Naive thymus-derived CD8-positive, alpha-beta T cell (primary cell): ENCODE data around the gene EHF. TPM values are rescaled to one million over a fixed set of nuclear protein-coding genes. Genes with fewer than 3 reads are reported as not detected.
"Not testable (repeated sequence)": the region's sequence is repeated elsewhere in the genome, so short reads cannot be mapped to it uniquely, and the experiment has no call there.

Experiments used
- ATAC-seq, 2 donors: fragments of 150-1000 bp; cut with Tn5 transposase in 1 of 2; sonication (Bioruptor Pico), chemical (Tn5 transposase) in 1 of 2; 1 replicate in 1 of 2; 2 replicates in 1 of 2; pipeline ENCODE4 v1.10.0; 2021; ENCODE audit warnings: mild to moderate bottlenecking in 2 of 2, moderate library complexity in 2 of 2
- POLR2A ChIA-PET: fragments of 350-600 bp; sonication (Branson Sonifier 250); formaldehyde crosslinking; loops from one replicate; lab custom pipeline; 2021; ENCODE audit warnings: antibody characterized with exemption; lab: Charles Lee
- DNase-seq, 10 donors: peaks; one replicate each; pipeline versions ENCODE4 v3.0.0 to v3.0.0-alpha.2; 2020 to 2022
- H3K27ac Mint-ChIP-seq, 10 donors: one replicate each; pipeline ENCODE4 v1.8.0; 2020 to 2022; ENCODE audit warnings: mild to moderate bottlenecking in 10 of 10, mixed read lengths in 10 of 10, moderate library complexity in 4 of 10, inconsistent platforms in 1 of 10
- H3K27me3 Mint-ChIP-seq, 5 donors: one replicate each; pipeline ENCODE4 v1.8.0; 2021 to 2022; ENCODE audit warnings: mixed read lengths in 5 of 5
- H3K36me3 Mint-ChIP-seq, 3 donors: one replicate each; pipeline ENCODE4 v1.8.0; 2020 to 2022; ENCODE audit warnings: mixed read lengths in 3 of 3, mild to moderate bottlenecking in 2 of 3, inconsistent platforms in 1 of 3
- H3K4me1 Mint-ChIP-seq, 4 donors: one replicate each; pipeline ENCODE4 v1.8.0; 2021 to 2022; ENCODE audit warnings: mixed read lengths in 4 of 4
- H3K4me3 Mint-ChIP-seq, 10 donors: one replicate each; pipeline ENCODE4 v1.8.0; 2020 to 2022; ENCODE audit warnings: mild to moderate bottlenecking in 10 of 10, mixed read lengths in 10 of 10, moderate library complexity in 6 of 10, inconsistent platforms in 1 of 10
- H3K9me3 Mint-ChIP-seq, 9 donors: one replicate each; pipeline ENCODE4 v1.8.0; 2020 to 2022; ENCODE audit warnings: mixed read lengths in 9 of 9, mild to moderate bottlenecking in 3 of 9, inconsistent platforms in 1 of 9, moderate library complexity in 1 of 9
- polyA plus RNA-seq, 3 donors: library from polyadenylated mRNA; unstranded; fragments of 300-500 nt; fragmentation: Illumina TruSeq; gene quantifications; one replicate each; pipeline ENCODE4 v1.2.3, GENCODE V29; 2021
- total RNA-seq, 8 experiments: library from RNA in 2 of 8; stranded (reverse) in 2 of 8; gene quantifications; one replicate each; pipeline ENCODE4 v1.2.3 and lab custom pipeline; 2021 to 2026

EHF gene
- total and polyA plus RNA-seq, 5 experiments from 2014 or later: not detected

DNA sequence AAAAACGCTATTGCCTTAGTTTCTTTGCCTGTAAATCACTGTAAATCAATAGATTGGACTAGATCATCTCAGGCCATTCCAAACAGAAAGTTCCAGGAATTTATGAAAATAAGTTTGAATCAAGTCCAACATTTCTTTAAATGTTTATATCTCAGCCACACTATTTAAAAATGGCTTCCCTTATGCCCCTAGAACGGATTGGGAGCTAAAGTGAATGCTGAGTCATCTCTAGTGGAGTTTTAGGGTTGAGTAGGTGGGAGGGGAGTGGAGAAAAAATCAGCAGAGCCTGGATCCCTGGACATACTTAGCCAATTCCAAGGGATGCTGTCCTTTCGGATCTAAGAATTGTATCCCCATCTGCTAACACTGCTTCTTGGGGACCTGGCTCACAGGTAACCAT, 48.6 kb downstream of the EHF start:
- Mint-ChIP-seq H3K4me3 (no peak overlapping the region), H3K27ac (no peak overlapping the region), H3K36me3 (no peaks in the 10 kb centered on the region), H3K27me3 (peaks cover 18 to 60% (median 27%) of the 10 kb centered on the region in 5 donors), H3K4me1 (no peaks in the 10 kb centered on the region), H3K9me3 (peaks cover 0 to 6% (median 0%) of the 10 kb centered on the region in 9 donors)
- POLR2A ChIA-PET: no interaction called here
- ATAC-seq (no peak), DNase-seq (no peak)

- Mint-ChIP-seq H3K4me3 (no peak overlapping the region), H3K9me3 (peaks cover 0 to 6% (median 0%) of the 10 kb centered on the region in 9 donors), H3K27me3 (peaks cover 17 to 65% (median 29%) of the 10 kb centered on the region in 5 donors), H3K27ac (no peak overlapping the region), H3K36me3 (no peaks in the 10 kb centered on the region), H3K4me1 (no peaks in the 10 kb centered on the region)
- DNase-seq (no peak), ATAC-seq (no peak)
- POLR2A ChIA-PET: interaction anchor here (0.6 kb wide), 1 partner anchor 1792 kb away, joined by 3 read pairs; no protein-coding TSS in a partner anchor
Measured at GRCh38 chr11:34671117-34671516, 50.2 kb downstream of the EHF start.

DNA sequence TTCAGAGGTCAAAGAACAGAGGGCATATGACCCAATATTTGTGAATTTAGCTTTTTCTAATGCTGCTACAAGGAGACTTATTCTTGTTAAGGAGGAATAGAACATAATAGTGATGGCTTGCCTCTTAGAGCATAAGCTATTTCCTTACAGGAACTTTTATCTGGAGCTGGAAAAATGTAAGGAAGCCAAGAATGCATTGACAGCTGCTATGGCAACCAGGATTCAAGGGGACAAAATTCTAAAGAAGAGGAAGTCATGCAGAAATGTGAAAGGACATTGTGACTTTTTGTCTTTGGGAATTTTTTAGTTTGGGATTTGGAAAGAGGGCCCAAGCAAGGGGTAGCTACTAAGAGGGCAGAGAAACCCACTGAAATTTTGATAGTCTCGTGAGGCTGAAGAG, 51.1 kb downstream of the EHF start:
- Mint-ChIP-seq H3K4me1 (no peaks in the 10 kb centered on the region), H3K4me3 (no peak overlapping the region), H3K9me3 (peaks cover 0 to 6% (median 0%) of the 10 kb centered on the region in 9 donors), H3K36me3 (no peaks in the 10 kb centered on the region), H3K27ac (no peak overlapping the region), H3K27me3 (peaks cover 15 to 64% (median 30%) of the 10 kb centered on the region in 5 donors)
- ATAC-seq (no peak), DNase-seq (no peak)
- POLR2A ChIA-PET: no interaction called here

- H3K27me3 Mint-ChIP-seq: peaks cover 0 to 61% (median 19%) of the 10 kb centered on the region in 5 donors
- no peaks in the 10 kb centered on the region for H3K36me3 Mint-ChIP-seq
- POLR2A ChIA-PET: no interaction called here
Measured at GRCh38 chr11:34674038-34674437, 53.1 kb downstream of the EHF start.

DNA sequence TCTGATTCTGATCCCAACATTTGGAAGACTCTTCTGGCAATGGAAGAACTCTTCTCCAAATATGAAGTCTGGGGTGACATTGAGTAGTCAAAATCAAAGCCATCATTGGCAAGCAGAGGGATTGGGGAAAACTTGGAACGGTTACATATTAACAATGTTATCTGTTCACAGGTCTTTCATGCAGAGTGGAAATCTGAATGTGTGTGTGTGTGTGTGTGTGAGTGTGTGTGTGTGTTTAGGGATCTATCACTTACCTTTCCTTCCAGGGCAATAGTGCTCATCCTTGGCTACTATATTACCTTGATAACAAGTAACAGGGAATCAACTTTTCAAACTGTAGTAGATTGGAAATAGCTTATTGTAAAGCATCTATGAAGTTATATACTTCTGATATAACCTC, 55.3 kb downstream of the EHF start:
- DNase-seq: no peak
- peaks cover 0 to 6% (median 0%) of the 10 kb centered on the region in 9 donors for H3K9me3 Mint-ChIP-seq
- no peak overlapping the region for H3K4me3 Mint-ChIP-seq
- ATAC-seq: no peak
- peaks cover under 1 to 56% (median 15%) of the 10 kb centered on the region in 5 donors for H3K27me3 Mint-ChIP-seq
- no peak overlapping the region for H3K27ac Mint-ChIP-seq
- H3K4me1 Mint-ChIP-seq: no peaks in the 10 kb centered on the region
- no peaks in the 10 kb centered on the region for H3K36me3 Mint-ChIP-seq
- POLR2A ChIA-PET: no interaction called here

More at GRCh38 chr11:34674038-34674437, 53.1 kb downstream of the EHF start:
- Mint-ChIP-seq H3K27ac (no peak overlapping the region), H3K4me1 (no peaks in the 10 kb centered on the region), H3K9me3 (peaks cover 0 to 6% (median 0%) of the 10 kb centered on the region in 9 donors), H3K4me3 (no peak overlapping the region)
- DNase-seq (no peak), ATAC-seq (no peak)

DNA sequence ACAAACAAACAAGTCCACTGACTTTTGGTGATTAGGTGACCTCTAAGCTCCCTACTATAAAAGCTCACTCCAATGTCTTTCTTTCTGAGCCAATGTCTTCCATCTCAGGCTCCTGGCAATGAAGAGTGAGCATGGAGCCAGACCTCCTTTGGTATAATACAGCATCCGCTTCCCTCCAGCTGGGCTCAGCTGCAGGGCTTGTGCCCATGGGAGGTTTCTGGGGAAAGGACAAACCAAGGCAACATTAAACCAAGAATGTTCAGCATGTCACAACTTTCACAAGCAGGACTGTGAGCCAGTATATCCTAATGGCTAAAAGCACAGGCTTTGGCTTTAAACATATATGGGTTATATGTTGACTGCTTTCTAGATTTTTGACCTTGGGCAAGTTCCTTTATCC, 58.8 kb downstream of the EHF start:
- H3K4me3 Mint-ChIP-seq: no peak overlapping the region
- ATAC-seq: no peak
- H3K36me3 Mint-ChIP-seq: no peaks in the 10 kb centered on the region
- no peaks in the 10 kb centered on the region for H3K9me3 Mint-ChIP-seq
- DNase-seq: no peak
- H3K27ac Mint-ChIP-seq: no peak overlapping the region
- no peaks in the 10 kb centered on the region for H3K4me1 Mint-ChIP-seq
- POLR2A ChIA-PET: no interaction called here
- peaks cover 3 to 31% (median 10%) of the 10 kb centered on the region in 5 donors for H3K27me3 Mint-ChIP-seq

- H3K27ac Mint-ChIP-seq: no peak overlapping the region
- peaks cover 3 to 26% (median 10%) of the 10 kb centered on the region in 5 donors for H3K27me3 Mint-ChIP-seq
- H3K9me3 Mint-ChIP-seq: no peaks in the 10 kb centered on the region
- no peaks in the 10 kb centered on the region for H3K4me1 Mint-ChIP-seq
- ATAC-seq (no peak), DNase-seq (no peak)
- POLR2A ChIA-PET: no interaction called here
- H3K36me3 Mint-ChIP-seq: no peaks in the 10 kb centered on the region
- H3K4me3 Mint-ChIP-seq: no peak overlapping the region
Measured at GRCh38 chr11:34680206-34680605, 59.3 kb downstream of the EHF start.

GRCh38 chr11:34680918-34681586, 60.2 kb downstream of the EHF start:
- peaks cover 3 to 17% (median 9%) of the 10 kb centered on the region in 5 donors for H3K27me3 Mint-ChIP-seq
- ATAC-seq (no peak), DNase-seq (no peak)
- no peaks in the 10 kb centered on the region for H3K36me3 Mint-ChIP-seq
- no peak overlapping the region for H3K27ac Mint-ChIP-seq
- no peaks in the 10 kb centered on the region for H3K9me3 Mint-ChIP-seq
- H3K4me1 Mint-ChIP-seq: no peaks in the 10 kb centered on the region
- H3K4me3 Mint-ChIP-seq: no peak overlapping the region
- POLR2A ChIA-PET: no interaction called here

DNA sequence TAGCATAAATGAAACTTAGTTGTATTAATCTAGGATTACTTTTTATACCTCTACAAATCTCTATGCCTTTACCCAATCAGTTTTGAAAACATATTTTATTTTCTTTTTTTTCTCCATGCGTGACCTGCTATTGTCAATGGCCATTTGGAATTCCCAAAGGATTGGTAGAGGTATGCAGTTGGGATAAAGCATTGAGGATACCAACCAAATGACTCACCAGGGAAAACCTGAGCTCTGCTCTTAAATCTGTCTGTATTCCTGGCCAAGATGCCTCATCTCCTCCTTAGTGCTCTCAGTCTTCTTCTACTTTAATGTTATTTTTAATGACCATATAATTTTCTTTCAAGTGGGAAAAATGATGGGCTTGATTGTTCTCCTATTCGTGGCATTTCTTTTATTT, 61.9 kb downstream of the EHF start:
- H3K4me1 Mint-ChIP-seq: no peaks in the 10 kb centered on the region
- H3K4me3 Mint-ChIP-seq: no peak overlapping the region
- H3K9me3 Mint-ChIP-seq: no peaks in the 10 kb centered on the region
- DNase-seq (no peak), ATAC-seq (no peak)
- POLR2A ChIA-PET: interaction anchor here (0.7 kb wide), 1 partner anchor 50 kb away, joined by 4 read pairs; no protein-coding TSS in a partner anchor
- H3K27me3 Mint-ChIP-seq: peaks cover 2 to 5% (median 3%) of the 10 kb centered on the region in 5 donors
- H3K27ac Mint-ChIP-seq: no peak overlapping the region
- H3K36me3 Mint-ChIP-seq: no peaks in the 10 kb centered on the region

GRCh38 chr11:34683396-34683795, 62.5 kb downstream of the EHF start:
- no peak overlapping the region for H3K4me3 Mint-ChIP-seq
- ATAC-seq (no peak), DNase-seq (no peak)
- no peaks in the 10 kb centered on the region for H3K9me3 Mint-ChIP-seq
- POLR2A ChIA-PET: no interaction called here
- H3K36me3 Mint-ChIP-seq: no peaks in the 10 kb centered on the region
- H3K4me1 Mint-ChIP-seq: no peaks in the 10 kb centered on the region
- peaks cover 0 to 3% (median 2%) of the 10 kb centered on the region in 5 donors for H3K27me3 Mint-ChIP-seq
- no peak overlapping the region for H3K27ac Mint-ChIP-seq

- Mint-ChIP-seq H3K9me3 (no peaks in the 10 kb centered on the region), H3K4me3 (no peak overlapping the region), H3K36me3 (no peaks in the 10 kb centered on the region), H3K4me1 (no peaks in the 10 kb centered on the region), H3K27ac (no peak overlapping the region), H3K27me3 (peaks cover 0 to 3% (median 0%) of the 10 kb centered on the region in 5 donors)
- DNase-seq (peak in 1 of 10 donors; percentile 4), ATAC-seq (no peak)
- POLR2A ChIA-PET: no interaction called here
Measured at GRCh38 chr11:34685864-34686263, 65.0 kb downstream of the EHF start.

DNA sequence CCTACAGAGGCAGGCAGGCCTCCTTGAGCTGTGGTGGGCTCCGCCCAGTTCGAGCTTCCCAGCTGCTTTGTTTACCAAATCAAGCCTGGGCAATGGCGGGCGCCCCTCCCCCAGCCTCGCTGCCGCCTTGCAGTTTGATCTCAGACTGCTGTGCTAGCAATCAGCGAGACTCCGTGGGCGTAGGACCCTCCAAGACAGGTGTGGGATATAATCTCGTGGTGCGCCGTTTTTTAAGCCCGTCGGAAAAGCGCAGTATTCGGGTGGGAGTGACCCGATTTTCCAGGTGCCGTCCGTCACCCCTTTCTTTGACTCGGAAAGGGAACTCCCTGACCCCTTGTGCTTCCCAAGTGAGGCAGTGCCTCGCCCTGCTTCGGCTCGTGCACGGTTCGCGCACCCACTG, 71.4 kb downstream of the EHF start:
- ATAC-seq, H3K27ac Mint-ChIP-seq, H3K4me3 Mint-ChIP-seq, DNase-seq, POLR2A ChIA-PET, H3K4me1 Mint-ChIP-seq: not testable (repeated sequence)
- Mint-ChIP-seq H3K9me3 (peaks cover 3 to 17% (median 14%) of the 10 kb centered on the region in 9 donors), H3K27me3 (peaks cover 5 to 25% (median 16%) of the 10 kb centered on the region in 5 donors), H3K36me3 (peaks cover 0 to 13% (median 0%) of the 10 kb centered on the region in 3 donors)

DNA sequence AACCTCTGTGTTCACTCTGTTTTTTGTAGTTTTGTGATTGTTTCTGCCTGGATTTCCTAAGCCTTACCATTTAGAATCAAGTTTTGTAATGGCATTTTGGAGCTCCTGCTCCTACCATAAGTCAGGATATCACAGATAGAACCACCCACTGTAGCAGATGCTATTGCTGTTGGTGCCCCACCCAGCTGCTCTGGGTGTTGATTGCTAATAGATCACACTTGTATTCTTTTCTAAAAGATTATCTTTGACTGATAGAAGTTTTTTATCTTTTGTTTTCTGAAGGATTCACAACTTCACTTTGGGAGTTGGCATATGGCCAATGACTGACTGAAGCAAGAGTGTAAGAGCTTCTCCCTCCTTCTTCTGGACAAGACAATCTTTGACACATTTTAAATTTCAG, 76.0 kb downstream of the EHF start:
- peaks cover 0 to 13% (median 0%) of the 10 kb centered on the region in 3 donors for H3K36me3 Mint-ChIP-seq
- DNase-seq: no peak
- H3K4me3 Mint-ChIP-seq: no peak overlapping the region
- H3K27me3 Mint-ChIP-seq: peaks cover 10 to 51% (median 19%) of the 10 kb centered on the region in 5 donors
- no peaks in the 10 kb centered on the region for H3K4me1 Mint-ChIP-seq
- no peak for ATAC-seq
- POLR2A ChIA-PET: no interaction called here
- H3K27ac Mint-ChIP-seq: no peak overlapping the region
- H3K9me3 Mint-ChIP-seq: peaks cover 3 to 17% (median 14%) of the 10 kb centered on the region in 9 donors
